Activated CD4-positive, alpha-beta T cell treated with anti-CD3 and anti-CD28 coated beads, Interleukin-2, amount 50 U/mL, for 1 hour (primary cell): ENCODE data around the gene CHKA.
A peak's percentile ranks its signal among the peaks of the same experiment; 100 is the strongest.
"Not testable (repeated sequence)": the region's sequence is repeated elsewhere in the genome, so short reads cannot be mapped to it uniquely, and the experiment has no call there.

ENCODE experiments used
- DNase-seq: peaks from one replicate; pipeline ENCODE4 v3.0.0-alpha.2; 2020

The CHKA gene

DNA sequence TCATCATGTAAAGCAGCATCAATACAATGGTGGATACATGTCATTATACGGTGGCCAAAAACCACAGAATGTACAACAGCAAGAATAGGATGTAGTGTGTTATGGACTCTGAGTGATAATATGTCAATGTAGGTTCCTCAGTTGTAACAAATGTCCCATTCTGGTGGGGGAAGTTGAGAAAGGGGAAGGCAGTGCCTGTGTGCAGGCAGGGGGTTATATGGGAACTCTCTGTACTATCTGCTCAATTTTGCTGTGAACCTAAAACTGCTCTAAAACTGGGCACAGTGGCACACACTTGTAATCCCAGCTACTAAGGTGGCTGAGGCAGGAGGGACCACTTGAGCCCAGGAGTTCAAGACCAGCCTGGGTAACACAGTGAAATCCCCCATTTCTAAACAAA, 5.9 kb downstream of the CHKA start:
- no peak for DNase-seq

DNA sequence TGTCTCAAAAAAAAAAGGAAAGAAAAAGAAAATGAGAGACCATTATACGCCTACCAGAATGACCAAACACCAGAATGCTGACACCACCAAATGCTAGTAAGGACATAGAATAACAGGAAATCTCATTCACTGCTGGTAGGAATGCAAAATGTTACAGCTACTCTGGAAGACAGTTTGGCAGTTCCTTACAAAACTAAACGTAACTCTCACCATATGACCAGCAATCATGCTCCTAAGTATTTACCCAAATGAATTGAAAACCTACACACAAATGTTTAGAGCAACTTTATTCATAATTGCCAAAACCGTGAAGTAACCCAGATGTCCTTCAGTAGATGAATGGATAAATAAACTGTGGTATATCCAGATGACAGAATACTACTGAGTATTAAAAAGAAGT, 7.2 kb downstream of the CHKA start:
- no peak for DNase-seq

DNA sequence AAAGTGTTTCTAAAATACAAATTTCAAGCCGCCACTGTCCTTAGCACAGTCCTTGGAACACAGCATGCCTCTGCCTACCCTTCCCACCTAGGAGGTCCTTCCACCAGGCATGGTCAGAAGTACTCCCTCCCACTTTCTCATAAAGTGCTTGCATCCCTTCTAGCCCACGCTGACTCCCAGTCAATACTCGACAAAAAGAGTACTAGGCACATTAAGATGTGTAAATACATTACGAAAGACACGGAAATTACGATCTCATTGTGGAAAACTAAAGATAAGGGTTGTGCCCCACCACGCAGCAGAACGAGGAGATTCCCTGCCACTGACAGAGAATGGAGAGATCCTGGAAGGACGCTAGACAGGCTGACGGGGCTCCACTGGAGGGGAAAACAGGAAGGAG, 13.5 kb downstream of the CHKA start:
- DNase-seq, result no peak

DNA sequence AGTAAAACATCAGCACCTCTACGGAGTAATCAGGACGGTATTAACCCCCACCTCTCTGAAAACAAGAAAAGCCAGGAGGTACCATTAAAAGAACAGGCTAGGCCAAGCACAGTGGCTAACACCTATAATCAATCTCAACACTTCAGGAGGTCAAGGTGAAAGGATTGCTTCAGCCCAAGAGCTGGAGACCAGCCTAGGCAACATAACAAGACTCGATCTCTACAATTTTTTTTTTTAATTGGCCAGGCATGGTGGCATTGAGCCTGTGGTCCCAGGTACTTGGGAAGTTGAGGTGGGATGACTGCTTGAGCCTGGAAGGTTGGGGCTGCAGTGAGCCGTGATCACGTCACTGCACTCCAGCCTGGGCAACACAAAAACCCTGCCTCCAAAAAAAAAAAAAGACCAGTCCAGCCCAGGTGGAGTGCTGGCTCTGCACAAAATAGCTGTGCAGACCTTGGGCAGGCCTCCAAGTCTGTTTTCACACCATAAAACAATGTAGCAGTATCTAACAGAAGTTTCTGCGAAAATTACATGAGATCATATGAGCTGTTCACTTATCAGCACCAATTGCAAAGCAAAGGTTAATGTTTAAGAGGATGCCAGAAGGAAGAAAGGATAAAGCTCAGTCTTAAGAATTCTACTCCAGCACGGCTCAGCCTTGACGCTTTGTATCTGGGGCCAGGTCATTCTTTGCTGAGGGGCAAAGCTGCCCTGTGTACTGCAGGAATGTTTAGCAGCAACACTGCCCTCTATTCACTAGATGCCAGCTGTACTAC, 14.8 kb downstream of the CHKA start:
- no peak for DNase-seq

DNA sequence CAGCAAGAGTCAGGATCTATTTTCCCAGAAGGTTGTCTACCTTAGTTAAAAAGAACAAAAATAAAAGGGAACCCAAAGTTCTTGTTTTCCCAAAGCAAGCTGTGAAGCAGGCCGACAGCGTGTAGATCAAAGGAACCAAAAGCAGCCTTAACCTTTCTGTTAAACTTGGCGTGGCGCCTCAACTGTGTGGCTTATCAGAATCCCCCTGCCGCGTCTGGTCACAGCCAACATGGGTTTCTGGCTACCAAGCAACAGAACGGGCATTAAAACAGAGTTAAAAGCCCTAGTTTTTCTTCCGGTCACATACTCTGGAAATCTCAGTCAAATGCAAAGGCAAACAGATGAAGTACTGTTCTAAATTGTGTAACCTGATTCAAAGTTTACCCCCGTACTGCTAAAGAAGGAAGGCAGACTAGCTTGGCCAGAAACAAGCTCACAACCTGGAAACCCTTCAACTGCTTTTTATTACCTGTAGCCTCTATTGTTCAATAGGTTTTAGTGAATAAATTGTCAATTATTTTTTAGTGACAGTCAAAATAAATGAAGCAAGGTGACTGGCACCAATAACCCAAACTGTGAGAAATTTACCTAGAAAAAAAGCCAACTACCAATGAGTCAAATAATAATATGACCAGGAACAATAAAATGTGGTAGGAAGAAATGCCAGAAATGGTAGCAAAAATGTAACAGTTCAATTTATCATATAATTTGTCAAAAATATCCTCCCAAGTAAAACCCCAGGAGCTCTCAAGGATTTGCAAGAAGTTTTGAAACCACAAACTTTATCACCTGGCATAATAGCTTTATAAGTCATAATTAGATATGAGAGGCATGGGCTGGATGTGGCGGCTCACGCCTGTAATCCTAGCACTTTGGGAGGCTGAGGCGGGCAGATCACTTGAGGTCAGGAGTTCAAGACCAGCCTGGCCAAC, 21.4 kb downstream of the CHKA start:
- peak; percentile 23 for DNase-seq

DNA sequence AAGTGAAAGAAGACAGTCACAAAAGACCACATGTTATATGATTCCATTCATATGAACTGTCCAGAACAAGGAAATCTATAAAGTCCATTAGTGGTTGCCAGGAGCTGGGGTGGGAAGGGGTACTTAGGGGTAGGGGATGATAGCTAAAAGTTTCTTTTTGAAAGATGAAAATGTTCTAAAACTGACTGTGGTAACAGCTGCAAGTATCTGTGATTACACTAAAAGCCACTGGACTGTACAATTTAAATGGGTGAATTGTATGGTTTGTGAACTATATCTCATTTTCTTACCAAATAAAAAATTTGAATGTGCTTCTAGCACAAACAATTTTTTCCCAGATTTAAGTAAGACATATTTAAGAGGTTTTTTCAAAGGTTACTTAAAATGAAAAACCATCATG, 22.1 kb downstream of the CHKA start:
- DNase-seq, result no peak

DNA sequence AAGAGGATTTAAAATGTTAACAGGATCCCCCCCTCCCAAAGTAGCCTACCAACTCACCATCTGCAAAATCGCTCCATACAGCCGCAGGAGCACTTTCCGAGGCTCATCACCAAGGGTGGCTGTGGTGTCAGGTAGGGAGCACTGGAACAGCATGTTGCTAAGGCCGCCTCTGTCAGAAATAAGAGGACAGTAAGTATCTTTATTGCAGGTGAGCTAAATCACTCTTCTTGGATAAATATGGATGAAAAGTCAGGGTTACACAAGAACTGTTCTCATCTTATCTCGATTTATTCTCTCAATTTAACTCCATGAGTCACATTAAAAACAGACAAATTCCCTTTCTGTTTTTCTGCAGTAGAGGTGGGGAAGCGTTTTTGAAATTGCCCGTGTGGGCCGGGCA, 24.2 kb downstream of the CHKA start:
- DNase-seq, result no peak

DNA sequence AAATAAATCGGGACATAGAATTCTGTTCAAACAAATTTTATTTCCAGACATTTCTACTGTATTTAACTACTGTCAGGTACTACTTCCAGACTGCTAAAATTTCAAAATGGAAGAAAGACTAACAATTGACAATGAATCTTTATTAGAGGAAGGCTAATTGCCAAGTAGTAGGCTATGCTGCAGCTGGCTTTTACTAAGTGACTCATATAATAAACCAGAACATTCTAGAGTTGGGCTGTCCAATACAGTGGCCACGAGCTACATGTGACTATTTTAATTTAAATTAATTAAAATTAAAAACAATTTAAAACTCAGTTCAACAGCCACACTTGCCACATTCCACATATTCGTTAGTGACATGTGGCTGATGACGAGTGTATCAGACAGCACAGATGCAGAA, 27.6 kb downstream of the CHKA start:
- no peak for DNase-seq

DNA sequence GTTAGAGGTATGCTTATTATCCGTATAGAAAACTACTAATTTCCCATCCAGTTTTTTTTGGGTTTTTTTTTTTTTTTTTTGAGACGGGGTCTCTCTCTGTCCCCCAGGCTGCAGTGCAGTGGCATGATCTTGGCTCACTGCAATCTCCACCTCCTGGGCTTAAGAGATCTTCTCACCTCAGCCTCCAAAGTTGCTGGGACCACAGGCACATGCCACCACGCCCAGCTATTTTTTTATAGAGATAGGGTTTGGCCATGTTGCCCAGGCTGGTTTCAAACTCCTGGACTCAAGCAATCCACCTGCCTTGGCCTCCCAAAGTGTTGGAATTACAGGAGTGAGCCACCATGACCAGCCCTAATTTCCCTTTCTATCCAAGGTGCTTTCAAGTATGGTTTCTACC, 28.2 kb downstream of the CHKA start:
- DNase-seq, result not testable (repeated sequence)

DNA sequence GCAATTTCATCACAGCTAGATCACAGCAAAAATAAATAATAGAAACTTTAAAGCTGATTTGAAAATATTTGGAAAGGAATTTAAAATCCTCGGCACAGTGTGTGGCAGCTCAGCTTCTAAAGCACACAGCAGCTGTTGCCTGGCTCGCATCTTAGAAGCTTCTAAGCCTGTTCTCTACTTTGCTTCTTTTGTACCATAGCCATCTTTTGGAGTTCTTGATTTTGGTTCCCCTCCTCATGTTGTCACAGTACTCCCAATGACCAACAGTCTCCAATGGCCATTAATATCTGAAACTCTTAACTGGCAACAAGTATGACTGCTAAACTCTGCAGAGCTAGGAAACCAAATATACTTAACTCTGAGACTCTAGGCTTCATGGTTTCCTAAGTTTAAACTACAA, 28.8 kb downstream of the CHKA start:
- no peak for DNase-seq

DNA sequence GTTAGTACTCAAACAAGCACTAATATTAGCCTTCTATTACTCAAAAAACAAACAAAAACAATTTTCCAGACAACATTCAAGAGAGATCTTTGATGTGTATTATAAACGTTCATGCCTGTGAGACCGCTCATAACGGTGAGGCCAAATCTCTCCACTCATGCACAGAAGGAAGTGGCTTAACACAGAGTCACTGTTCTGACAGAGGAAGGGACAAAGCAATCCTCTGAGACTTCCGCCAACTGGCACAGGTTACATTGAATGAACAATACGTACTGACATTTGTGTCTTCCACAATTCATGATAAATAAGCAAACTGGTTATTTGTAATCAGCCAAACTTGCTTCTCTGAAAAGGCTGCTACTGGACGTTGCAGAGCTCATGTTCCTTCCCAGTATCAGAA, 30.5 kb downstream of the CHKA start:
- DNase-seq, result no peak

DNA sequence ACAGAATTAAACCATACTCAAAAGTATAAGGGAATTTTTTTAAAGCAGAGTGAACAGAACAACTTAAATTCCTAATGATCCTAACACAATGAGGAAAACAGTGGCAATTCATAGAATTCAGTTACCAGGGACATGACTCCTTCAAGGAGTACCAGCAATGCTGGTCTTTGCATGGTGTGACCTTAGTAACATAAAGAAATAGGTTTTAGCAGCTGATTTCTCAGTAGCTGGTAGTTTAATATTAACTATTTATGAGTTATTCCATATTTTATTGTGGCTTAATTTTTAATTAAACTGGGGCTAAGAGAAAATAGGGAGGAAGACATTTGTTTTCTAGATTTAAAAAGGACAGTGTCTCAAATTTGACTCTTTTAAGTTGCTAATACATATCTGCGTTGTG, 30.9 kb downstream of the CHKA start:
- DNase-seq, result no peak

DNA sequence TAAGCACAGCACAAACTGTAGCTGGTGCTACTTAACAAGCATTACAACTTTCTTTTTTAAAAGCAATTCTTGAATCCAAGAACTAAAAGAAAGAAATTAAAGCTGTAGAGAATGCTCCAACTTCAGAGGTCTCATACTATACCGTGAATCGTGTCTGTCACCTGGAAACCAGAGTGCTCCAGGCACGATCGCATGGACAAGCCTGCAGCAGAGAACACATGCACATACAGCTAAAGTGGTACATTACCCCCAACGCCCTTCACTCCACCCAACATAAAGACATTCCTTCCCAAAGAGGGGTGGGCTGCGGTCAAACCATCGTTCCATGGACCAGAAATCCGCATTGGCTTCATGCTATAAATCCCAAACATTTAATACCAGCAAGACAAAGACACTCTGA, 31.5 kb downstream of the CHKA start:
- no peak for DNase-seq

DNA sequence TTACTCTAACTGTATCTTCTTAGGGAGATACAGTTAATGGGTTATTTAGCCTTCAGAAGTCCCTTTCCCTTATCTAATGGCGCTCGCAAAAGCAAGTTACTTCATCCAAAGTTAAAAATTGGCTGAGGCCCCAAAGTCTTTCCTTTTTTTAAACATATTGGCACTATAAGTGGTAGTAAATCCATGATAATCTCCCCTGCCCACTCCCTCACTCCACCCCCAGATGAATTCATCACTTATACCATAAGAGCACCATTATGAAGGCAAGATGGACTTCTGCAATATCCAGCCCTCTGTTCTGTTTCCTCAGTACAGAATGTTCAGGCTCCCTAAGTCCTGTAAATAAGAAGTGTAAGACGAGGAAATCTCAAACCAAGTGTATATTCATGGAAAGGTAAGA, 37.7 kb downstream of the CHKA start:
- DNase-seq, result no peak

DNA sequence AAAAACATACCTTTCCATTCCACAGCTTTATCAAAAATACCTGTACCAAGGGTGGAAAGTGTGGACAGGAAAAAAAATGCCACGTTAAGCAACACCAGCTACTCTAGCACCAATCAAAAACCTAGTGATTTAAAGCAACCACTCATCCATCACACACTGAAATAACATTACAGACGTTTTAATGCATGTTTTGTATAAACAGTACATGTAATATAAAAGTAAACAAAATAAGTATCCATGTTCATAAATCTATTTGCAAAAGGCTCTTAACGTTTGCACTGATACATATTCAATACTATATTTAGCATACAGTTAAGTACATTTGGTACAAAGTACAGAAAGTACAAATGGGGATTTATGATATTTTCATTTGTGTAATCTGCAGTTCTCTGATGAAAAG, 38.7 kb downstream of the CHKA start:
- no peak for DNase-seq

DNA sequence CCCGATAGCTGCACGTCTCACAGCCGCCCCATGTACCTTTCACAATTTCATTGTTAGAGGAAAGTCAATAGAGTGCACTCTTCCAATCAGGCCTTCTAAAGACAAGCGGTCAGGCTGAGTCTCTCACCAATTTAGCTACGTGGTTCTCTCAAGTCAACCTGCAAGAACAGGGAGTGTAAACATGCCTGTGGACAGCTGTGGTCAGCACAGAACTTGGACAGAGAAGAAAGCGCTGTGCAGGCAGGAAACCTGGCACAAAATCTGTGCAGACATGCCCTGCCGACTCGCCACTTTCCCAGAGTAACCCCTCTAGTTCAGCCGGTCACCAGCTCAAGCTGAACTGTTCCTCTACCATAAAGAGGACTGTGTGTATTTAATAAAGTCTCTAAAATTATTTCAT, 39.5 kb downstream of the CHKA start:
- DNase-seq, result no peak

DNA sequence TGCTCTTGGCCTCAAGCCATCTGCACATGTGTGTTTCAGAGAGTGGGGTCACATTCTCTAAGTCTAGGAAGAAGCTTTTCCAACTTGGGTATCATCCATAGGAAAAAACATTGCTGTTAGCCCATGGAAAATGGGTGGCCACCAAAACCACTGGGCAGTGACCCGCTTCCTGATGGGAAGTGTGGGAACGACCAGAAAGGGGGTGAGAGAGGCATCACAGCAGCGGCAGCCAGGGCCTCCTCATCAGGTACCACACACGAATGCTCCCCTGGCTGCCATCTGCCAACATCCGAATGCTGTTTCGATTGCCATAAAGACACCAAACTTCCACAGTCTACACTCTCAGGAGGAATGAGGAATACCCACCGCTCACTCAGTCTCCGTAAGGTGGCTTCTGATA, 40.3 kb downstream of the CHKA start:
- DNase-seq, result no peak

DNA sequence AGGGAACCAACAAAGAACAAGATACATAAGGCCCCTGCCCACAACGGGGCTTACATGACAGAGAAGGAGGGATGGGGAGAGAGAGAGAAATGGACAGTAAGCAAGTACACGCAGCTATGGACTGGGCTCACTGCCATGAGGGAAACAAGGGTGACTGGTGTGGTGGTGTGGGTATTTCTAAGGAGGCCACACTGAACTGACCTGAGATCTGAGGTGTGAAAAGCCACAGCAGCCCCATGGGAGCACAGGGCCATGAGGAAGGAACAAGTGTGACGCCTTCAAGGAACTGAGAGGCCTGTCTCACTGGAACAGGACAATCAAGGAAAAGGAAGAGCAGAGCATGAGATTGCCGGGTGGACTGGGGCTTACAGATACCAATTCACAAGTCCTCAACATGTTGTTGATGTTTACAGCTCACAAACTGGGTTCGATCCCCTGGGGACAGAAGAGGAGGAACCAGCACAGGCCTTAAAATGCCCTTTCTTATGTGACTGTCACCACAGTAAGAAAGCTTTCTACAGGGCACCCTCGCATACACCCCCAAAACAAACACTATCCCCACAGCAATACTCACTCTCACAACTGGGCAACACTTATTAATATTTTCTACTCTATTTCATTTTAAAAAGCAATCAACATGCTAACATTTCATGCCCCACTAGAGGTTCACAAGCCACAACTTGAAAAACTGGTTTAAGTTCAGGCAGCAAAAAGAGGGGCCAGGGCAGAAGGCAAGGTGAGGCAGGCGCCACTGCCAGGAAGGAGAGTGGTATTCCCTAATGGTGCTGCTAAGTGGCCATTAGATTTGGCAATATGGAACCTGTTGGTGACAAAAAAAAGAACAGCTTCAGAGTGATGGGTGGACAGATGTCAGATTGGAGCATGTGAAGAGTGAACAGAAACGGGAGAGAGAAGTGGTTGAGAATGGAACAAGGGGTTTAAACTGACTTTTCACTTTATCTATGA, 43.3 kb downstream of the CHKA start:
- no peak for DNase-seq

DNA sequence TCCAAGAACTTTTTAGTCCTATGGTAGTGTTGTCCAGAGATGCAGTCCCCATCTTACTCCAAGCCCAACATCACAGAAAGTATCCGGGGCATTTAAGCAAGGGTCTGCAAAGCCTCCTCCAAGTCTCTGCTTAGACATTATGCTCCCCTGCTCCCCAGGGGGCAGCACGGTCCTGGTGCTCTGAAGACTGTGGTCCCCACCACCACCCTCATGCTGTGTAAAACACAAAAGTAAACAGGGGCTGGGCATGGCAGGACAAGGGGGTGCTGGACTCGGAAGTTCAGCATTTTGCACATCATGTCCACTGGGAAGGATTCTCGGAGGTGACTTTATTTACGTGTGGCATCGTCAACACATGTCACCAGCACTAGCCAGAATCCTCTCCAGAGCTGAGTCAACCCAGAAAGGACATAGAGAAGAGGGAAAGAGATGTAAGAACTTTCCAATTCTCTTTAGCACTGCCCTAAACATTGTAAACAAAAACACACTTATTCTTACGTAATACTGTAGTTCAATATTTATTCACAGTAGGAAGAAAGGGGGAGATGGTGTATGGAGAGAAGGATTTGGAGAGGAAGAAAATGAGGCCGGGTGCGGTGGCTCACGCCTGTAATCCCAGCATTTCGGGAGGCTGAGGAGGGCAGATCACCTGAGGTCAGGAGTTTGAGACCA, 44.7 kb downstream of the CHKA start:
- no peak for DNase-seq

DNA sequence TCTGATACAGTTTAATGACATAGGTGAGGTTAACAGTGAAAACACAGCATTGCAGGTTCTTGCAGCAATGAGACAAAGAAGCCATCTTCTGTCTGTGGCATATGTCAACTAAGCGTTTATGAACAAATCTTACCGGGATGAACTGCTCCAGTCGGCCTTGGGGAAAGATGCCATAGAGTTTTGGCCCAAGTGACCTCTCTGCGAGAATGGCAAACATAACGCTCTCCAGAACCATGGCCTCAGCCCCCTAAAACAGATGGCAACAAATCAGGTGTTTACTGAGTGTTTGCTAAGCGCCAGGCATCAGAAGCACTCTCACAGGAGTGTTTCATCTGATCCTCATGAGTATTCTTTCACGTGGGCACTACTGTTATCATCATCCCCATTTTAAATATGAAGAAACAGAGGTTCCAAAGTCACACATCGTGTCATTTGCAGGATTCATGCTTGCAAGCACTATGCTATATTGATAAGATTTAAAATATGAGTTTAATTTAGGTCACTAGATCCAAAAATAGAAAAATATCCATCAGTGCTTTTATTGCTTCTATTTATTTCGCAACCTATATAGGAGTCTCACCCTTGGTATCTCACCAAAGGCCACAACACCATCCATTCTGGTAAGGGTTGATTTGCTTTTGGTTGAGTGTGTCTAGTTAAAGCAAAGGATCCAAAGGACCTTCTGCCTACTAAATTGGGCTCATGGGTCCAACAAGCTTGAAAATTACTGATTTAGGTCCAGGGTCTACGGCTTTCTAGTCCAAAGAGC, 46.4 kb downstream of the CHKA start:
- no peak for DNase-seq

DNA sequence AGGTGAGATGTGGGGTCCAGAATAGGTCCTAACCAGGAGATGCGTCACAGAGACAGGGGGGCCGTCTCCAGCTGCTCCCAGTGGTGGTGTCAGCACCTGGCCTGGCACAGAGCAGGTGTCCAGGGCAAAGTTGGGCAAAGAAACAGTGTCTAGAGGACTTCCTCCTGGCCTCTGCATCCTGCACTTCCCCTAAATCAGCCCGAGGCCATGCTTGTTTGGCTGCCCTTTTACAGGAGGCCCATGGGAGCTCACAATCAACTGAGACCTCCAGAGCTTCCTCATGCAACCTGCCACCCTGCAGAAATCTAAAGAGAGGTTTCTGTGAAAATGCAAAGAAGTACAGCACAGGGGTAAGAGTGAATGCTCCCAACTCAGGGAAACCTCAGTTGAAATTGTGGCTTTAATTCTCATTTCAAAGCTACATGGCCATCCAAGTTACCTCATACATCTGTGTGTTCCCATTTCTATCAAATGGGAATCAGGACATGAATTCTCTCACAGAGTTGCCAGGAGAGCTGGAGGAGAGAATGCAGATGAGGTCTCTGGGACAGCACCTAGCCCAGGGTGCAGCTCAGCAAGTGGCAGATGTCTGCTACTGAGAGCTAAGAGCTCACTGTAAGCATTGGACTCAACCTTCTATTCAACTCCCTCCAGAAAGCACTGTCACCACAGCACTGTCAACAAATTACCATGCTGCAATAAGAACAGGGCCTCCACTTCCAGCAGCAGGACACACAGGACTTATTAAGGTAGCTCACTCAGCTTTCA, 49.7 kb downstream of the CHKA start:
- no peak for DNase-seq
